OCI-LY7 (cell line): ENCODE data around the gene ARL15.

Experiments
- CTCF ChIP-seq: fragments of 200-600 bp; sonication (generic); conservative IDR thresholded peaks from 2 replicates; pipeline ENCODE4 v1.5.1; 2014; ENCODE audit warnings: mild to moderate bottlenecking, antibody characterized with exemption, low read length, moderate library complexity, mixed read lengths
- EZH2phosphoT487 ChIP-seq: fragments of 200-600 bp; sonication (generic); IDR thresholded peaks from 2 replicates; pipeline ENCODE4 v1.6.1; 2018; ENCODE audit warnings: low read depth, borderline replicate concordance, mild to moderate bottlenecking, mixed run types, antibody characterized with exemption, low read length, moderate library complexity, mixed read lengths

GRCh38 chr5:54332720-54333119 lies 22.3 kb upstream of the ARL15 start:
- TF ChIP-seq CTCF (no peak), EZH2phosphoT487 (no peak)
